ENCODE results near the gene PNMT. TPM values are rescaled to one million over a fixed set of nuclear protein-coding genes. Genes with fewer than 3 reads are reported as not detected.
"Not testable (repeated sequence)": the region's sequence is repeated elsewhere in the genome, so short reads cannot be mapped to it uniquely, and the experiment has no call there.

PNMT gene
- total RNA-seq, 1 experiment from 2014 or later: not detected

- peak; percentile 90 for DNase-seq (ENCODE audit: low spot score)
Observed at GRCh38 chr17:39687546-39688474, 19.6 kb downstream of the PNMT start, which contains the start of gene PGAP3. PGAP3 (minus strand) TSS chr17:39688057; CDS start chr17:39688014, 43 bp downstream.

DNA sequence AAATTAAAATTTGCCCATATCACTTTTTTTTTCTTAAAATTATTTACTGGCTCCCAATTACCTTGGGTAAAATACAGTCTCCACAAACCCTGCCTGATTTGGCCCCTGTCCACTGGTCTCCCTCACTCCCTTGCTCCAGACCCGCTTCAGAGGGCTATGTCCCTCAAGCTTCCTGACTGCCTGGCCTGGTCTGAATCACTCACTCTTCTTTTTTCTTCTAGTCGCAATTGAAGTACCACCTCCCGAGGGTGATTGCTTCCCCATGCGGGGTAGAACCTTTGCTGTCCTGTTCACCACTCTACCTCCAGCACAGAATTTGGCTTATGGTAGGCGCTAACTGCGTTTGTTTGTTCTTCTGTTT lies 20.2 kb downstream of the PNMT start:
- DNase-seq (ENCODE audit: low spot score): no peak

DNA sequence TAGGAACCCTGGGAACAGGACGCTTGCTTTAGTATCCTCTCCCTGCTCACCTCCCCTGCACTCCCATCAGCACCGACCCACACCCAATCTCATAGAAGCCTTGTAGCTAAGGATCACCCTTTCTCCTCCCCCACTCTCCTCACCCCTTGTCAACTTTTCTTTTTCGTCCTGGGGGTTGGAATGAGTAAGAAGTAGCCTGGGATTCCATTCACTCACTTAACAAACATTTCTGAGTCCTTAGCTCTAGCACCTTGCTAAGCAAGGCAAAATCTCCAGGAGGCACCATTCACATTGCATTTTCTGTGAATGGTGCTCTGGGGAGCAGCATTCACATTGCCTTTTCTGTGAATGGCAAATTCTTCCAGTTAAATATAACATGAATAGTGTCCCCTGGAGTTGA lies 20.7 kb downstream of the PNMT start:
- no peak for DNase-seq (ENCODE audit: low spot score)

- no peak for DNase-seq (ENCODE audit: low spot score)
Observed at GRCh38 chr17:39694593-39694992, 26.3 kb downstream of the PNMT start.

DNA sequence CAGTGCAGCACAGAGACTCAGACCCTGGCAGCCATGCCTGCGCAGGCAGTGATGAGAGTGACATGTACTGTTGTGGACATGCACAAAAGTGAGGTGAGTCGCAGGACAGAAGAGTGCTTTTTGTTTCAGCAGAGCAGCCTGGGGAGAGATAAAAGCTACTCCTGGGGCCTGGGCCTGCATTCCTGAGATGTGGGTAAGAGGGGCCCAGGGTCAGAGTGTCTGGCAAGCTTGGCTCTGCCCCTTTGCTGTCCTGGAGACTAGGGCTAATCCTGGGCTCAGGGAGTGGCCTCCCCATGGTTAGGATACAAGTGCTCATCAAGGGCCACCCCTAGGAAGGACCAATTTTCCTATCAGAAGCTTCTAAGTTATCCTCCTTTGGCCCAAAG lies 26.8 kb downstream of the PNMT start:
- DNase-seq (ENCODE audit: low spot score): no peak

- DNase-seq (ENCODE audit: low spot score): no peak
Observed at GRCh38 chr17:39696731-39697130, 28.5 kb downstream of the PNMT start.

DNA sequence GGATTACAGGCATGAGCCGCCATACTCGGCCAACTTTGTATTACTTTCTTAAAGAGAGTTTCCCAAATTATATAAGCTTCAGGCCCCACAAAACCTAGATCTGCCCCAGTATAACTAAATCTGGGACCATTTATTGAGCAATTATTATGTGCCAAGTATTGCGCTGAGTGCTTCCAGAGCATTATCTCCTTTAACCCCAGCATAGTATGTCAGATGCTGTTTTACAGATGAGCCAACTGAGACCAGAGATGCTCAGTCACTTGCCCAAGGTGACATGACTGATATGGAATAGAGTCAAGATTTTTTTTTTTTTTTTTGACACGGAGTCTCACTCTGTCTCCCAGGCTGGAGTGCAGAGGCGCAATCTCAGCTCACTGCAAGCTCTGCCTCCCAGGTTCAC lies 29.7 kb downstream of the PNMT start:
- no peak for DNase-seq (ENCODE audit: low spot score)

GRCh38 chr17:39699157-39699817 lies 31.0 kb downstream of the PNMT start:
- not testable (repeated sequence) for DNase-seq (ENCODE audit: low spot score)

GRCh38 chr17:39699818-39700147 lies 31.5 kb downstream of the PNMT start, which contains the start of gene ERBB2:
ERBB2 (plus strand) TSS chr17:39700064; CDS start chr17:39700239, 175 bp downstream.
- peak; percentile 58 for DNase-seq (ENCODE audit: low spot score)

DNA sequence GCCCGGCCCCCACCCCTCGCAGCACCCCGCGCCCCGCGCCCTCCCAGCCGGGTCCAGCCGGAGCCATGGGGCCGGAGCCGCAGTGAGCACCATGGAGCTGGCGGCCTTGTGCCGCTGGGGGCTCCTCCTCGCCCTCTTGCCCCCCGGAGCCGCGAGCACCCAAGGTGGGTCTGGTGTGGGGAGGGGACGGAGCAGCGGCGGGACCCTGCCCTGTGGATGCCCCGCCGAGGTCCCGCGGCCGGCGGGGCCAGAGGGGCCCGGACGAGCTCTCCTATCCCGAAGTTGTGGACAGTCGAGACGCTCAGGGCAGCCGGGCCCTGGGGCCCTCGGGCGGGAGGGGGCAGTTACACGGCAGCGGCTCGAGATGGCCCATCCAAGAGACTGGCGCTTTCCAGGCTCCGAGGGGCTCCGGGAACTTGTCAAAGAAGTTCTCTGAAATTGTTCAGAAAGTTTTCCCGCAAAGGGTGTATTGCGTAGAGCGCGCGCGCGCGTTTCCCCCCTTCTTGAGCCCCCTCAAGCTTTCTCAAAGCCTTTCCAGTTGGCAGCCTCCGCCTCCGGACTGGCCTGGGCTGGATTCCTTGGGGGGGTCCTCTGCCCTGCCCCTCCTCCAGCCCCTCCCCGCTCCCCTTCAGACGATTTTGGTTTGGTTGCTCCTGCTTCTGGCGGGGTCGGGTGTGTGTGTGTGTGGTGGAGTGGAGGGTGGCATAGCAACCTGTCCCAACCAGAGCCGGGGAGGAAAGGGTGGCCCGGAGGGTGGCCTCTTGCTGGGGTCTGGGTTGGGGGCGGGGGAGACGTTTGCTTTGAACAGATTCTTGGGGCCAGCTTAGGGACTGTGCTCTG lies 32.1 kb downstream of the PNMT start:
- DNase-seq (ENCODE audit: low spot score): no peak

GRCh38 chr17:39701012-39701783 lies 32.9 kb downstream of the PNMT start:
- no peak for DNase-seq (ENCODE audit: low spot score)

DNA sequence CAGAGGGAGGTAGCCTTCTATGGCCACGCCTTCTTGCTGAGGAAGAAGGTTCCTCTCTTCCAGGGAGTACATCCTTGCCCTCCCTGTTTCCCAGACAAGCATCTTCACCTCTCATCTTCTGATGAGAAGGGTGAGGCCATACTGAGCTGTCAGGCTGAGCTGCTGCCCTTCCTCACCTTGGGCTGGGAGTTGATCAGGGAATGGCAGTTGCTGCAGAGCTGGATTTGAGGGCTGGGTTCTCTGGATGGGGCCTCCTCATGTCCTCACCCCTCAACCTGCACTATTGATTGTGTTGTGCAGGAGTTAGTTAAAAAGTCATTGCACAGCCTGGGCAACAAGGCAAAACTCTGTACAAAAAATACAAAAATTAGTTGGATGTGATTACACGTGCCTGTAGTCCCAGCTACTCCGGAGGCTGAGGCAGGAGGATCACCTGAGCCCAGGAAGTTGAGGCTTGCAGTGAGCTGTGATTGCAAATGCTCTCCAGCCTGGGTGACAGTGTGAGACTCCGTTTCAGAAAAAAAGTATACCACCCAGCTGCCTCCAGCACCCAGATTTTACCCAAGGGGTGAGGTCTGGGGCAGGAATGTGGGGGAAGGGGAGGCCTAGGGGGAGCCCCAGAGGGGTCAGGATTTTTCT lies 33.6 kb downstream of the PNMT start:
- DNase-seq (ENCODE audit: low spot score): no peak

DNA sequence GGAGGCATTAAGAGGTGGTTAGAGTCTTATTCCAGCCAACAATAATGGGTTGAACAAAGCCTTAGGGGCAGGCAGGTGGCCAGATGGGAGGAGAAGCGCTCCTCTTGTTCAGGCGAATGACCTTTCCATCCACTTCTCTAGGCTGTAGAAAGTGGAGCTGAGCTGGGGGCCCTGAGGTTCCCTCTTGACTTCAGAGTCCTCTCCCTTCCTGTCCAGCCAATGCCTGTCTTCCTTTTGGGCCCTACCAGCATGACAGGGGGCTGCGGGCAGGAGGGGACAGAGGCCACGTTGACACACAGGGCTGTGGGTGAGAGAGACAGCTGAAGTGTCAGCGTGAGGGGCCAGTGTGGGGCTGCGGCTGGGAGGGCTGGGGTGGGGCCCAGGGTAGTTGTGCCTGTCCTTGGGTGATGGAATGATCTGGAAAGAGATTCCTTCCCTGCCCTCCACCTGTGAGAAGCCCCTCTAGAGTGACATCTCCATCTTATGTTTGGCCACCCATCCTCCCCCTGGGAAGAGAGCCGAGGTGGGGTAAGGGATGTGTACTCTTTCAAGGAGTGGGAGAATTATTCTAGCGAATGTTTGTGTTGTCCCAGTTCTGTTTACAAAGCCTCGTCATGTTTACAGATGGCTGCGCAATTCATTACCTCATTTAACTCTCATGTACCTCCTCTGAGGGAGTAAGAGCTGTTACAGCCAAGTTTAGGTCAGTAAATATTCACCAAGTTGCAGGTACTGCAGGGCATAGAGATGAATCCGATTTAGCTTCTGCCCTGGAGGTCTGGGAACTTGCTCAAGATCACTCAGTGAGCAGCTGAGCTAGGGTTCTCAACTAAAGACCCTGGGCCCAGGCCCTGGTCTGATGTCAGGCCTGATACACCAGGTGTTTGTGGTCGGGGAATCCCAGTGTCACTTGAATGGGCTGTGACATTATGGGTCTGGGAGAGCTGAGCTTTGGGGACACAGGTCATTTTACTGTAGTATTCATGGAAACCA lies 34.9 kb downstream of the PNMT start:
- no peak for DNase-seq (ENCODE audit: low spot score)

- DNase-seq (ENCODE audit: low spot score): no peak
Observed at GRCh38 chr17:39703913-39704312, 35.7 kb downstream of the PNMT start.

DNA sequence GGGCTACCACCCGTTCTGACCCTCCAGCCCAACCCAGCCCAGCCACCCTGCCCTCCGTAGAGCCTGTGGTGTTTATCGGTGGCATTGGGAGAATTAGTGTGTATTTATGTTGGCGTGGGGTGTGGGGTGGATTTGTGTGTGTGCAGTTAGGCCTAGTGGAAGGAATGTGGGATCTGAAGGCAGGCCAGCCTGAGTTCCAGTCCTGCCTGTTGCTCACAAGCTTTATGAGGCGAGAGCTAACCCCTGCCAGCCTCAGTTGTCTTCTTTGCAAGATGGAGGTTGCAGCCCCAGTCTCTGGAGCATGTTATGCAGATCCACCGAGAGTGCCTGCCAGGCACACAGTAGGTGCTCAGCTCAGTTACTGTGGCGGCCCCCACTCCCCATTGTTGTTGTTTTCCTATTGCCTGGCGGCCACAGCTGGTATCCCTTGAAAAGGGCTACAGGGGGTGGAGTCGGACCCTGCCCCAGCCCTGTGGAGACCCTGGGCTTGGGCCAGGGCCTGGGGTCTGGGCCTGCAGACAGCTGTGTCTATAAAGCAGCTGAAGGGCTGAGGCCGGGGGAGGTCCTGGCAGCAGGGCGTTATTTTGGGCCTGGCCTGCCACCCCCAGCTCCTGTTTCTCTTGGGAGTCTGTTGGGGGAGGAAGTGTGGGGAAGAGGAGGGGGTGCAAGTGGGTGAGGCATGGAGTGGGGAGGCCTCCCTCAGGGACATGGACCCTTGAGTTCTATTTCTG lies 36.7 kb downstream of the PNMT start:
- no peak for DNase-seq (ENCODE audit: low spot score)

- DNase-seq (ENCODE audit: low spot score): no peak
Observed at GRCh38 chr17:39705786-39706348, 37.6 kb downstream of the PNMT start.

GRCh38 chr17:39706383-39706782 lies 38.1 kb downstream of the PNMT start:
- DNase-seq (ENCODE audit: low spot score): no peak

GRCh38 chr17:39706921-39707337 lies 38.7 kb downstream of the PNMT start:
- no peak for DNase-seq (ENCODE audit: low spot score)
